ENCODE measurements around the gene APBB1IP.
"Not testable (repeated sequence)": the region's sequence is repeated elsewhere in the genome, so short reads cannot be mapped to it uniquely, and the experiment has no call there.

APBB1IP gene

GRCh38 chr10:26445411-26446031 is 7.4 kb downstream of the APBB1IP start:
- no peak for DNase-seq

GRCh38 chr10:26446258-26446657 is 8.1 kb downstream of the APBB1IP start:
- no peak for DNase-seq

DNA sequence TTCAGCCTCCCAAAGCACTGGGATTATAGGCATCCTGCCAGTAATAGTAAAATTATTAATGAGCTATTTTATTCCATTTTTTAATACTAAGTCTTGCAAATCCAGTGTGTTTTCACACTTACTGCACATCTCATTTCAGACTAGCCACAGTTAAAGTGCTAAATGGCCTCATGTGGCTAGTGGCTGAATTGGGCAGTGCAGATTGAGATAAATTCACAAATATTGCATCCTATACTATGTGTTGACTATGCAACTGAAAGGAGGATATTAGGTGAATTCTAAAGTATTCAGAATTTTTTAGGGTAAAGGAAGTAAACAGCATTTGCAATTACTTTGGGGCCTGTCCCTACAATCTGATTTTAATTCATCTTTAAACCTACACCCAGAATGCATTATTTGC is 10.2 kb downstream of the APBB1IP start:
- DNase-seq: no peak

GRCh38 chr10:26448706-26449435 is 10.7 kb downstream of the APBB1IP start:
- DNase-seq: peak; percentile 49

- DNase-seq: no peak
These were observed 11.6 kb downstream of the APBB1IP start for GRCh38 chr10:26449726-26450125.

DNA sequence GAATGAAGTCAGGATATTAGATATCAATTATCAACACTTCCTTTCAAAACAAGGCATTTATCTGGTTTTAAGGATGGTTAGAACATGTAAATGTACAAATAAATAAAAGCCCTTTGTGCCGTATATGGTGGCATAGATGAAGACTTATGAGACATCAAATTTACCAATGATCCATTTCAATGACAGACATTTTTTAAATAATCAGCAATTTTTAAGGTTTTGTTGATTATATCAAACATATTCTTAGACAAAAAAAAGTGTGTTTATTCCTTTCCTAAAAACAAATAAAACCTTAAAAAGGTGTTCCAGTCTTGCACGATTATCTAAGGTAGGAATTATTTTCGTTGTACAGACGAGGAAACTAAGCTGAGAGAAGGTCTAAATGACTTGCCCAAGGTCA is 13.8 kb downstream of the APBB1IP start:
- no peak for DNase-seq

DNA sequence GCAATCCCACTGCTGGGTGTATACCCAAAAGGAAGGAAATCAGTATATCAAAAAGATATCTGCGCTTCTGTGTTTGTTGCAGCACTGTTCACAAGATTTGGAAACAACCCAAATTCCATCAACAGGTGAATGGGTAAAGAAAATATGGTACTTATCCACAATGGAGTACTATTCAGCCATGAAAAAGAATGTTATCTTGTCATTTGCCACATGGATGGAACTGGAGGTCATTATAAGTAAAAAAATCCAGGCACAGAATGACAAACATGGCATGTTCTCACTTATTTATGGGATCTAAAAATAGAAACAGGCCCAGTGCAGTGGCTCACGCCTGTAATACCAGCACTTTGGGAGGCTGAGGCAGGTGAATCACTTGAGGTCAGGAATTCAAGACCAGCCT is 15.7 kb downstream of the APBB1IP start:
- DNase-seq: no peak

DNA sequence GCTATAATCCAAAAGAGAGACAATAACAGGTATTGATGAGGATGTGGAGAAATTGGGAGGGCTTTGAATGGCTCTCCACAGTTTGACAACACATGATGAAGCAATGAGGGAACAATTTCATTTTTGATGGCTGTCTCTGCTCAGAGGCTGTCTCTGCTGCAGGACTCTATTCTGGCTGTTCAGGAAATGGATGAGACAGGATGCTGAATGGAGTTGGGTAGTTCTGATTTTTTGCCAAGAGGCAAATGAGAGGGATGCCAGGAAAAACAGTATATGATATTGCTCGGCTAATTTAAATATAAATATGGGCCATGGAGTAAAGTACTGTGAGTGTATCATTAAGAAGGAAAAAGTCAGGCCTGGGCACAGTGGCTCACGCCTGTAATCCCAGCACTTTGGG is 16.8 kb downstream of the APBB1IP start:
- no peak for DNase-seq

- no peak for DNase-seq
These were observed 17.6 kb downstream of the APBB1IP start for GRCh38 chr10:26455567-26456315.

- no peak for DNase-seq
These were observed 18.9 kb downstream of the APBB1IP start for GRCh38 chr10:26457088-26457487.

GRCh38 chr10:26460736-26461135 is 22.6 kb downstream of the APBB1IP start:
- DNase-seq: no peak

DNA sequence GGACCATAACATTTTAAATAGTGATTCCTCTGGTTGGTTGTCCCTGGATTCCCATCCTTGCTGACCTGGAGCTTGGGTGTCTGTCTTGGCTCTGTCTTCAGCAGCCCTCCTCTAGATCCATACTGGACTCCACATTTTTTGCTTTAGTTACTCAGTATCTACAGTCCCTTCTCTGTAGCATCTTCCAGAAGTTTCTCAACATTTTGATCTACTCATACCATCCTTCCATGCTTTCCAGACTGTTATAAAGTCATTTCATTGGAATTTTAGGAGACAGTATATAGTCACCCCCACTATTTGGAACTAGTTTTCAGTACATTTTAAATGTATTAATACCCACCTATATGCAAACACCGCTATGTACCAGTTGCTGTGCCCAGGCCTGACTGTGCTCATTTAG is 25.8 kb downstream of the APBB1IP start:
- DNase-seq: no peak

DNA sequence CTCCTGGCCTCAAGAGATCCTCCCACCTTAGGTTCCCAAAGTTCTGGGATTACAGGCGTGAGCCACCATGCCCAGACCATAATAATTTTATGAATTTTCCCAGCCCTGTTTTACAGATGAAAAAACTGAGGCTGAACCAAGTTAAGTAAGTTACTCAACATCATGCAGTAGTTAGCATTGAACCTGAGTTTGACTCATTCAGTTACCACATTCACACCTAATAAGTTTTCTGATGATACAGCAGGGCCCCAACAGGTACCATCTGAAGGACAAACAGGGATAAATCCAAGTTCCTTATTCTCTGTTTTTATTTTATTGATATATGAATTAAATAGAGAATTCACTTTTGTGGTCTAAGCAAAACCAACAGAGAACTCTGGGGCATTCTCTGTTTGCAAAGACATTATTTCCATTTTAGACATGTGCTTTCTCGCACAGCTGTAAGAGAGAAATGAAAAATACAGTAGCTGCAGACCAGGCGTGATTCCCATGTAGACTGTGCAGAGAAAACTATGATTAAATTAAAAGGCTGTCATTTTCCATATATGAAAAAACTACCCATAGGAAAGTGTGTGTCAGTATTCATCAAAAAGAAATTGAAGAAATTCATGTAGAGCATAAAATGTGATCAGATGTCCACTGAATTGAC is 26.6 kb downstream of the APBB1IP start:
- DNase-seq: no peak

DNA sequence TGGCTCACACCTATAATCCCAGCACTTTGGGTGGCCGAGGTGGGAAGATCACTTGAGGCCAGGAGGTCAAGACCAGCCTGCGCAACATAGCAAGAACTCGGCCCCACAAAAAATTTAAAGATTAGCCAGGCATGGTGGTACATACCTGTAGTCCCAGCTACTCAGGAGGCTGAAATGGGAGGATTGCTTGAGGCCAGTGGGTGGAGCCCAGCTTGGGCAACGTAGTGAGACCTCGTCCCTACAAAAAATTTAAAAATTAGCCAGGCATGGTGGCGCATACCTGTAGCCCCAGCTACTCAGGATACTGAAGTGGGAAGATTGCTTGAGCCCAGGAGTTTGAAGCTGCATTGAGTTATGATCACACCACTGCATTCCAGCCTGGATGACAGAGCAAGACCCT is 28.4 kb downstream of the APBB1IP start:
- DNase-seq: not testable (repeated sequence)

GRCh38 chr10:26467639-26468038 is 29.5 kb downstream of the APBB1IP start:
- DNase-seq: no peak

DNA sequence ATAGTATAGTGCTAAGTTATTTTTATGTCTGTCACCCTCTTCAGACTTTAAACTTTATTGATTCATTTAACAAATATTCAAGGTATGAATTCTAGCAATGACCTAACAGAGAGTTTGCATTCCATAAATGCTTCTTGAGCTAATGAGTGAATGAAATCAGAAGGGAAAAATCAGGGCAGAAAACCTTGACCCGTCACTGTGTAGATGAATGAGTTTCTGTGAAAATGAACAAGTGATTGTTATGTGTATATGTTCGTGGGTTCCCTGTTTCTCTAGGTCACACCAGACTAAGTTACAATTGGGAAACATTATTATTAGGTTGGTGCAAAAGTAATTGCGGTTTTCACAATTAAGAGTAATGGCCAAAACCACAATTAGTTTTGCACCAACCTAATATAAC is 30.1 kb downstream of the APBB1IP start:
- no peak for DNase-seq

DNA sequence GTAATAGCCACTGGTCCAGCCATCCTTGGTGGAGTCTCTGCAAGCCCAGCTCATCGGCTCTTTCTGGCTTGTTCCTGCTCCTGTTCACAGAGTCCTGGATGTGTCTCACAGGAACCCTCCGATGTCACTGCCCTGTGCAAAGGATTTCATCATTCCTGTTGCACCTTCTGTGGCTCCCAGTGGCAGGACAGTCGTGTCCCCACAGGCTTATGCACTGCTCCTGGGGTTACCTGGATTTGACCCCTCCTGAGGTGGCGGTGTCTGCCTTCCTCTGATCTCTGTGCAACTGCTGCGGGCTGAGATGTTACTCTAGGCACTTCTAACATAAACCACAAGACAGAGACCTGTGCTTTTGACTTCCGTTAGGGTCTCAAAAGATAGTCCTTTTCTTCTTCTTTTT is 30.6 kb downstream of the APBB1IP start:
- no peak for DNase-seq

DNA sequence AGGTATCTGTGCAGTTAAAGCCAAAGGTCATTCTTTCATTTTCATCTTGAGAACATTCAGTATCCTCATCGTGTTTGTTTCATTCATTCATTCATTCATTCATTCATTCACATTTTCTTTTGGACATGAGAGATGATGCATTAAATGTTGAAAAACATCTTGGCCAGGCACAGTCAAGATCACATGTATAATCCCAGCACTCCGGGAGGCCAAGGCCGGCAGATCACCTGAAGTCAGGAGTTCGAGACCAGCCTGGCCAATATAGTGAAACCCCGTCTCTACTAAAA is 34.3 kb downstream of the APBB1IP start:
- DNase-seq: no peak

- no peak for DNase-seq
These were observed 35.9 kb downstream of the APBB1IP start for GRCh38 chr10:26474026-26474425.

DNA sequence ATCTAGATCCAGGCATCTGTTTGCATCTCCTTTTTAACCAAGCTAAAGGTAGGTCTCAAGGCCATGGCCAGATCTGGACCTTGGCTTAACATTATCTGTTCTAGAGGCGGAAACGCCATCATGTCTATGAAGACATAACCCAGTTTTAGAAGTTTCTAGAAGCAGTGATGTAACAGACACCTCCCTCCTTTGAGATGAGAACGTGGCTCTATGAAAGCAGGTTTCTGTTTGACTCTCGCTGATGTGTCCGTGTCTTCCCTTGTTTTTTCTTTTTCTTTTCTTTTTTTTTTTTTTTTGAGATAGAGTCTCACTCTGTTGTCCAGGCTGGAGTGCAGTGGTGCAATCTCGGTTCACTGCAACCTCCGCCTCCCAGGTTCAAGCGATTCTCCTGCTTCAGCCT is 36.7 kb downstream of the APBB1IP start:
- not testable (repeated sequence) for DNase-seq

GRCh38 chr10:26475386-26475785 is 37.2 kb downstream of the APBB1IP start:
- no peak for DNase-seq

DNA sequence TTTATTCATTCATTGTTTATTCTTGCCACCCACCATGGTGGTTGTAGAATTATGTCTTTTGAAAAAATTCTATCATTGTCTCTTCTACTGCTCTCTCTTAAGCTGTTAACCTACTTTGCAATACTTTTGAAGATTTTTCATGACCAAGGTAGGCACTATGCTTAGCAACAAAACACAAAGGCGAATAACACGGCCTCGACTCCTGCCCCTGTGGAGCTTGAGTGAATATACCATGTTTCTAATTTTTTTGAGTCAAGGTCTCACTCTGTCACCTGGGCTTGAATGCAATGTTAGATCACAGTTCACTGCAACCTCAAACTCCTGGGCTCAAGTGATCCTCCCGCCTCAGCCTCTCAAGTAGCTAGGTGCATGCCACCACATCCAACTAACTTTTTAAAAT is 39.4 kb downstream of the APBB1IP start:
- DNase-seq: no peak

- no peak for DNase-seq
These were observed 39.9 kb downstream of the APBB1IP start for GRCh38 chr10:26478061-26478460.
